ENCODE measurements around the gene STARD9.

The STARD9 gene

GRCh38 chr15:42576040-42576594, 711 bp downstream of the STARD9 start:
- peaks cover 9% of the 10 kb centered on the region for H3K4me1 ChIP-seq (ENCODE audit: insufficient read depth, low read length)
- peak overlapping the region; percentile 65 for H3K4me3 ChIP-seq (ENCODE audit: low read length)
- no peaks in the 10 kb centered on the region for H3K27me3 ChIP-seq (ENCODE audit: insufficient read depth, low read length)
- H3K36me3 ChIP-seq (ENCODE audit: insufficient read depth, low read length), result no peaks in the 10 kb centered on the region
- H3K9me3 ChIP-seq (ENCODE audit: low read length), result no peaks in the 10 kb centered on the region
- H2AFZ ChIP-seq (ENCODE audit: low read depth, low read length), result peak overlapping the region; percentile 64

DNA sequence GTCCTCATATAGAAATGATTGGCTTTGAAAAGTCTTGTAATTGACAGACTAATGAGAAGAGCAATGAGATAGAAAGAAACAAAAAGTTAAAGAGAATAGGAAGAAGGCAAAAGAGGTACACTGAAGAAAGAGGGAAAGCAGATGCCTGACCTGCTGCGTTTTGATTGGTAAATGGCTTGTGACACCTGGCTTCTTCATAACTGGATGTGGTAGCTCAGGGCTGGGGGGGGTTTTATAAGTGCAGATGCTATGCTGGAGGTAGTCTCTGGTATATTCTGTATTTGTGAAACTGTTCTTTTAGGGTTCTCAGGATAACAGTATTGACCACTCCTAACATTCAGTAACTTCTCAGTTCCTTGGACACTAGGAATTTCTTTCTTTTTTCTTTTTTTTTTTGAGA, 1.4 kb downstream of the STARD9 start:
- H3K27me3 ChIP-seq (ENCODE audit: insufficient read depth, low read length), result no peaks in the 10 kb centered on the region
- H3K9me3 ChIP-seq (ENCODE audit: low read length), result no peaks in the 10 kb centered on the region
- no peak overlapping the region for H2AFZ ChIP-seq (ENCODE audit: low read depth, low read length)
- H3K4me1 ChIP-seq (ENCODE audit: insufficient read depth, low read length), result peaks cover 13% of the 10 kb centered on the region
- H3K4me3 ChIP-seq (ENCODE audit: low read length), result peak overlapping the region; percentile 65
- no peaks in the 10 kb centered on the region for H3K36me3 ChIP-seq (ENCODE audit: insufficient read depth, low read length)

GRCh38 chr15:42577514-42578031, 2.2 kb downstream of the STARD9 start:
- Histone ChIP-seq H3K36me3 (ENCODE audit: insufficient read depth, low read length) (no peaks in the 10 kb centered on the region), H2AFZ (ENCODE audit: low read depth, low read length) (no peak overlapping the region), H3K9me3 (ENCODE audit: low read length) (no peaks in the 10 kb centered on the region), H3K4me3 (ENCODE audit: low read length) (no peak overlapping the region), H3K4me1 (ENCODE audit: insufficient read depth, low read length) (peaks cover 15% of the 10 kb centered on the region), H3K27me3 (ENCODE audit: insufficient read depth, low read length) (no peaks in the 10 kb centered on the region)

- Histone ChIP-seq H3K36me3 (ENCODE audit: insufficient read depth, low read length) (no peaks in the 10 kb centered on the region), H3K4me3 (ENCODE audit: low read length) (no peak overlapping the region), H2AFZ (ENCODE audit: low read depth, low read length) (no peak overlapping the region), H3K4me1 (ENCODE audit: insufficient read depth, low read length) (peaks cover 29% of the 10 kb centered on the region), H3K27me3 (ENCODE audit: insufficient read depth, low read length) (no peaks in the 10 kb centered on the region), H3K9me3 (ENCODE audit: low read length) (no peaks in the 10 kb centered on the region)
Measured at GRCh38 chr15:42578984-42579537, 3.7 kb downstream of the STARD9 start.

DNA sequence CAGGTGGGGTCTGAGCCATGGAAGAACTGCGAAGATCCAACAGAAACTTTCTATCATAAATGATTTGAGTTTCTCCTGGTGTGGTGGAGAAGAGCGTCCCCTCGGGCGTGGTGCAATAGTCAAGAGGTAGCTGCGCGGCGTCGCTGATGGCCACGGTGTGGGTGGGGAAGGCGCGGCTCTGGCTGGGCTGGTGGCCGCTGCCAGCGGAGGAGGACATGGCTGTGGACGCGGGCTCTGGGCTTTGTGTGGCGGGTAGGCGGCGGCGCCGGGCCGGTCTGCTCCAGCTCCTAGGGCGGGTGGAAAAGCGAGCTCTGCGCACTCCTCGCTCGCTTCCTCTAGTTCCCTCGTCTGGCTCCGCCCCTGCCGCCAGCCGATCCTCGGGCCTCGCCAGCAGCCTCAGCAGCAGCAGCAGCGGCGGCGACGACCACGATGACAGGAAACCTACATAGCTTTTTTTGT, 5.9 kb downstream of the STARD9 start:
- H3K27me3 ChIP-seq (ENCODE audit: insufficient read depth, low read length), result no peaks in the 10 kb centered on the region
- peaks cover 11% of the 10 kb centered on the region for H3K36me3 ChIP-seq (ENCODE audit: insufficient read depth, low read length)
- no peaks in the 10 kb centered on the region for H3K9me3 ChIP-seq (ENCODE audit: low read length)
- no peak overlapping the region for H3K4me3 ChIP-seq (ENCODE audit: low read length)
- peak overlapping the region; percentile 53 for H2AFZ ChIP-seq (ENCODE audit: low read depth, low read length)
- H3K4me1 ChIP-seq (ENCODE audit: insufficient read depth, low read length), result peaks cover 34% of the 10 kb centered on the region

DNA sequence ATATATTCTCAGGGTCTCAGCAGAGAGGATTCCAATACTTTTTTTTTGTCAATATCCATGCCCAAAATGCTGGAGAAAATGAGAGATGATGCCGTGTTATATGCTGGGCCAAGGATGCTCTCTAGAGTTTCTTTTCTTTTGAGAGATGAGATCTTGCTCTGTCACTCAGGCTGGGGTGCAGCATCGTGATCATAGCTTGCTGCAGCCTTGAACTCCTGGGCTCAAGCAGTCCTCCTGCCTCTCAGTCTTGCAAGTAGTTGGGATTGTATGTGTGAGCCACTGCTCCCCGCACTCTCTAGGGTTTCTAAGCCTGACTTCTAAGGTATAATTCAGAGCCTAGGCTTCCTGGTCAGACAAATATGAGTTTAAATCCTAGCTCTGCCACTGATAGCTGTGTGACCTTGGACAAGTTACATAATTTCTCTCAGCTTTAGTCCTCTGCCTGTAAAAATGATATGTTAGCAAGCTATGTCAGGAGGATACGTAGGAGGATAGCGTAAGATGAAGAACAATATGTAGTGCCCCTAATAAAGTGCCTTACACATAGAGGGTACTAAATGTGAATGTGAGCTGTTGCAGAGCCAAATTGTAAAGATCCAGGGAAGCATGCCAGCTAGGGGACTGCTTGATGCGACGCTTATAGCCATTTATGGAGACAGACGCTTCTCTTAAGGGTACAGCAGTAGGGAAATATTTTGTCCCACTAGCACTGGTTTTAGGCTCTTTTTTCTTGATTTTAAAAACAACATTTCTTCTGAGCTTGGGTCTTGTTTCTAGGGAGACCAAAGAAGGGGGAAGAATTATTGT, 7.4 kb downstream of the STARD9 start:
- Histone ChIP-seq H3K36me3 (ENCODE audit: insufficient read depth, low read length) (peaks cover 12% of the 10 kb centered on the region), H3K27me3 (ENCODE audit: insufficient read depth, low read length) (no peaks in the 10 kb centered on the region)

GRCh38 chr15:42584031-42584765, 8.8 kb downstream of the STARD9 start:
- no peaks in the 10 kb centered on the region for H3K27me3 ChIP-seq (ENCODE audit: insufficient read depth, low read length)

More for the DNA sequence above, 7.4 kb downstream of the STARD9 start:
- H3K9me3 ChIP-seq (ENCODE audit: low read length), result no peaks in the 10 kb centered on the region
- H2AFZ ChIP-seq (ENCODE audit: low read depth, low read length), result no peak overlapping the region
- H3K4me1 ChIP-seq (ENCODE audit: insufficient read depth, low read length), result peaks cover 26% of the 10 kb centered on the region
- no peak overlapping the region for H3K4me3 ChIP-seq (ENCODE audit: low read length)

GRCh38 chr15:42590619-42591237, 15.3 kb downstream of the STARD9 start:
- no peaks in the 10 kb centered on the region for H3K4me1 ChIP-seq (ENCODE audit: insufficient read depth, low read length)
- no peak overlapping the region for H2AFZ ChIP-seq (ENCODE audit: low read depth, low read length)
- H3K36me3 ChIP-seq (ENCODE audit: insufficient read depth, low read length), result peaks cover 26% of the 10 kb centered on the region
- H3K27me3 ChIP-seq (ENCODE audit: insufficient read depth, low read length), result no peaks in the 10 kb centered on the region
- no peaks in the 10 kb centered on the region for H3K9me3 ChIP-seq (ENCODE audit: low read length)
- H3K4me3 ChIP-seq (ENCODE audit: low read length), result no peak overlapping the region

More at GRCh38 chr15:42584031-42584765, 8.8 kb downstream of the STARD9 start:
- Histone ChIP-seq H3K4me3 (ENCODE audit: low read length) (no peak overlapping the region), H3K4me1 (ENCODE audit: insufficient read depth, low read length) (peaks cover 26% of the 10 kb centered on the region), H2AFZ (ENCODE audit: low read depth, low read length) (peak overlapping the region; percentile 33), H3K9me3 (ENCODE audit: low read length) (no peaks in the 10 kb centered on the region), H3K36me3 (ENCODE audit: insufficient read depth, low read length) (peaks cover 12% of the 10 kb centered on the region)

DNA sequence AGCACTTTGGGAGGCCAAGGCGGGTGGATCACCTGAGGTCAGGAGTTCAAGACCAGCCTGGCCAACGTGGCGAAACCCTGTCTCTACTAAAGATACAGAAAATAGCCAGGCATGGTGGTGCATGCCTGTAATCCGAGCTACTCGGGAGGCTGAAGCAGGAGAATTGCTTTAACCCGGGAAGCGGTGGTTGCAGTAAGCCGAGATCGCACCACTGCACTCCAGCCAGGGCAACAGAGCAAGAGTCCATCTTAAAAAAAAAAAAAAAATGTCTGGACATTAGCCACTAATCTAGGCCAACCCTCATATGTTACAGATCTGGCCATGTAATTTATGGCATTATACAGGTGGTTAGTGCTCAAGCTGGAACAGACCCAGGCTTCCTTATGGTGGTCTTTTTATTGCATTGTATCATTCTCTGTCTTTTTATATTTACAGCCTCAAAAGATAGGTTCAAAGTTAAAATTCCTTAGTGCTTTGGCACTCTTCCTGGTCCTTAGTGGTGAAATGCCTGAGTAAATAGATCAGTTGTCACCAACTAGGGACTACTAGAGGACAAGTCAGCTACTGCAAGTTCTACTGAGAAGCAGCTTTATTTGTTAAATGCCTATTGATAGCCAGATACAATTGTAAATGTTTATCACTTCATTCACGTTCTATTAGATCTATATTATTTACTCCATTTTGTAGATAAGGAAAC, 16.0 kb downstream of the STARD9 start:
- Histone ChIP-seq H3K27me3 (ENCODE audit: insufficient read depth, low read length) (no peaks in the 10 kb centered on the region), H3K4me3 (ENCODE audit: low read length) (no peak overlapping the region), H2AFZ (ENCODE audit: low read depth, low read length) (no peak overlapping the region), H3K9me3 (ENCODE audit: low read length) (no peaks in the 10 kb centered on the region), H3K36me3 (ENCODE audit: insufficient read depth, low read length) (peaks cover 27% of the 10 kb centered on the region), H3K4me1 (ENCODE audit: insufficient read depth, low read length) (no peaks in the 10 kb centered on the region)

DNA sequence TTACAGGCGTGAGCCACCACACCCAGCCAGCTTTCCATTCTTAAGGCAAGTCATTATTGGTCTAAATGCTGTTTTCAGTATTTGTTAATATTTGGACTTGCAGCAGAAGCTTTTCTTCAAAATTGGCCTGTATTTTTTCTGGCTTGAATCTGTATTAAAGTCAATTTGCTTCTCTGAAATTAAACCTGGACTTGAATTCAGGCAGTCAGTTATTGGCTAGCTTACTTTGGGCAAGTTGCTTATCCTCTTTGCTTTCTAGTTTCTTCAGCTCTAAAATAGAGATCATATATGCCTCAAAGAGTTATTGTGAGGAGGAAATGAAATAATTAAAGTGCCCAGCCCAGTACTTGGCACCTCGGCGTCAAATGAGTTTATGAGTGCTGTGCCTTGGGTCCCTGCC, 17.3 kb downstream of the STARD9 start:
- H3K4me1 ChIP-seq (ENCODE audit: insufficient read depth, low read length), result no peaks in the 10 kb centered on the region
- H3K4me3 ChIP-seq (ENCODE audit: low read length), result no peak overlapping the region
- no peak overlapping the region for H2AFZ ChIP-seq (ENCODE audit: low read depth, low read length)
- H3K36me3 ChIP-seq (ENCODE audit: insufficient read depth, low read length), result peaks cover 27% of the 10 kb centered on the region
- H3K27me3 ChIP-seq (ENCODE audit: insufficient read depth, low read length), result no peaks in the 10 kb centered on the region
- no peaks in the 10 kb centered on the region for H3K9me3 ChIP-seq (ENCODE audit: low read length)

GRCh38 chr15:42593143-42593542, 17.7 kb downstream of the STARD9 start:
- no peak overlapping the region for H3K4me3 ChIP-seq (ENCODE audit: low read length)
- no peaks in the 10 kb centered on the region for H3K27me3 ChIP-seq (ENCODE audit: insufficient read depth, low read length)
- no peaks in the 10 kb centered on the region for H3K9me3 ChIP-seq (ENCODE audit: low read length)
- H3K36me3 ChIP-seq (ENCODE audit: insufficient read depth, low read length), result peaks cover 27% of the 10 kb centered on the region
- H3K4me1 ChIP-seq (ENCODE audit: insufficient read depth, low read length), result no peaks in the 10 kb centered on the region
- H2AFZ ChIP-seq (ENCODE audit: low read depth, low read length), result no peak overlapping the region

- no peaks in the 10 kb centered on the region for H3K4me1 ChIP-seq (ENCODE audit: insufficient read depth, low read length)
- no peaks in the 10 kb centered on the region for H3K27me3 ChIP-seq (ENCODE audit: insufficient read depth, low read length)
- H3K4me3 ChIP-seq (ENCODE audit: low read length), result no peak overlapping the region
- H2AFZ ChIP-seq (ENCODE audit: low read depth, low read length), result no peak overlapping the region
- peaks cover 28% of the 10 kb centered on the region for H3K36me3 ChIP-seq (ENCODE audit: insufficient read depth, low read length)
- H3K9me3 ChIP-seq (ENCODE audit: low read length), result no peaks in the 10 kb centered on the region
Measured at GRCh38 chr15:42594095-42594494, 18.7 kb downstream of the STARD9 start.
